ENCODE data around the gene FEZ2.

Gene FEZ2

GRCh38 chr2:36512705-36513104 lies 85.3 kb downstream of the FEZ2 start:
- Histone ChIP-seq H3K9ac (ENCODE audit: low read length) (no peak overlapping the region), H3K36me3 (ENCODE audit: control insufficient read depth, insufficient read depth, low read length) (peaks cover 14% of the 10 kb centered on the region), H3K27ac (ENCODE audit: low read depth, low read length) (no peak overlapping the region)

GRCh38 chr2:36511858-36512603 lies 85.9 kb downstream of the FEZ2 start:
- Histone ChIP-seq H3K27me3 (ENCODE audit: control insufficient read depth, insufficient read depth, low read length) (no peaks in the 10 kb centered on the region), H3K9ac (ENCODE audit: low read length) (no peak overlapping the region), H3K4me3 (ENCODE audit: low read length) (no peak overlapping the region), H3K4me1 (ENCODE audit: control insufficient read depth, insufficient read depth, low read length) (no peaks in the 10 kb centered on the region), H3K27ac (ENCODE audit: low read depth, low read length) (no peak overlapping the region), H3K36me3 (ENCODE audit: control insufficient read depth, insufficient read depth, low read length) (peaks cover 13% of the 10 kb centered on the region)

More at GRCh38 chr2:36512705-36513104, 85.3 kb downstream of the FEZ2 start:
- Histone ChIP-seq H3K4me1 (ENCODE audit: control insufficient read depth, insufficient read depth, low read length) (no peaks in the 10 kb centered on the region), H3K4me3 (ENCODE audit: low read length) (no peak overlapping the region), H3K27me3 (ENCODE audit: control insufficient read depth, insufficient read depth, low read length) (no peaks in the 10 kb centered on the region)

GRCh38 chr2:36509075-36509474 lies 88.9 kb downstream of the FEZ2 start:
- Histone ChIP-seq H3K4me3 (ENCODE audit: low read length) (no peak overlapping the region), H3K27me3 (ENCODE audit: control insufficient read depth, insufficient read depth, low read length) (no peaks in the 10 kb centered on the region), H3K9ac (ENCODE audit: low read length) (no peak overlapping the region), H3K36me3 (ENCODE audit: control insufficient read depth, insufficient read depth, low read length) (peaks cover 13% of the 10 kb centered on the region), H3K4me1 (ENCODE audit: control insufficient read depth, insufficient read depth, low read length) (no peaks in the 10 kb centered on the region), H3K27ac (ENCODE audit: low read depth, low read length) (no peak overlapping the region)

- Histone ChIP-seq H3K36me3 (ENCODE audit: control insufficient read depth, insufficient read depth, low read length) (peaks cover 3% of the 10 kb centered on the region), H3K9ac (ENCODE audit: low read length) (no peak overlapping the region), H3K4me3 (ENCODE audit: low read length) (no peak overlapping the region), H3K4me1 (ENCODE audit: control insufficient read depth, insufficient read depth, low read length) (no peaks in the 10 kb centered on the region), H3K27me3 (ENCODE audit: control insufficient read depth, insufficient read depth, low read length) (no peaks in the 10 kb centered on the region), H3K27ac (ENCODE audit: low read depth, low read length) (no peak overlapping the region)
Measured at GRCh38 chr2:36507408-36507812, 90.6 kb downstream of the FEZ2 start.
